ENCODE data around the gene ULK1.

- no peak for TF ChIP-seq POLR2A (IDR thresholded peaks at IDR 0.05)
- TF ChIP-seq, protein P1, sequence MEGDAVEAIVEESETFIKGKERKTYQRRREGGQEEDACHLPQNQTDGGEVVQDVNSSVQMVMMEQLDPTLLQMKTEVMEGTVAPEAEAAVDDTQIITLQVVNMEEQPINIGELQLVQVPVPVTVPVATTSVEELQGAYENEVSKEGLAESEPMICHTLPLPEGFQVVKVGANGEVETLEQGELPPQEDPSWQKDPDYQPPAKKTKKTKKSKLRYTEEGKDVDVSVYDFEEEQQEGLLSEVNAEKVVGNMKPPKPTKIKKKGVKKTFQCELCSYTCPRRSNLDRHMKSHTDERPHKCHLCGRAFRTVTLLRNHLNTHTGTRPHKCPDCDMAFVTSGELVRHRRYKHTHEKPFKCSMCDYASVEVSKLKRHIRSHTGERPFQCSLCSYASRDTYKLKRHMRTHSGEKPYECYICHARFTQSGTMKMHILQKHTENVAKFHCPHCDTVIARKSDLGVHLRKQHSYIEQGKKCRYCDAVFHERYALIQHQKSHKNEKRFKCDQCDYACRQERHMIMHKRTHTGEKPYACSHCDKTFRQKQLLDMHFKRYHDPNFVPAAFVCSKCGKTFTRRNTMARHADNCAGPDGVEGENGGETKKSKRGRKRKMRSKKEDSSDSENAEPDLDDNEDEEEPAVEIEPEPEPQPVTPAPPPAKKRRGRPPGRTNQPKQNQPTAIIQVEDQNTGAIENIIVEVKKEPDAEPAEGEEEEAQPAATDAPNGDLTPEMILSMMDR (IDR thresholded peaks at IDR 0.05 in 8 of 11, conservative IDR thresholded peaks at IDR 0.05 in 3 of 11), result no peak
Observed at GRCh38 chr12:131900397-131900796, 6.0 kb downstream of the ULK1 start.

Data from spleen (tissue), 7 donors.